GM10248 (cell line): ENCODE results near the gene ELOVL2.
A peak's percentile ranks its signal among the peaks of the same experiment; 100 is the strongest.

Source experiments
- CTCF ChIA-PET: fragments of 300-600 bp; sonication (Branson Sonifier 250); formaldehyde crosslinking; extraction: SDS; loops from one replicate; lab custom pipeline; 2021; ENCODE audit warnings: antibody characterized with exemption; lab: Yijun Ruan, JAX
- POLR2A ChIA-PET: fragments of 350-650 bp; sonication (Branson Sonifier 250); formaldehyde crosslinking; extraction: SDS; loops from one replicate; lab custom pipeline; 2020; ENCODE audit warnings: antibody characterized with exemption; lab: Yijun Ruan, JAX
- DNase-seq: peaks from one replicate; pipeline ENCODE4 v3.0.0; 2012; ENCODE audit errors: extremely low spot score
- CTCF ChIP-seq: IDR thresholded peaks from 2 replicates; pipeline ENCODE4 v1.5.1; 2012; ENCODE audit warnings: mild to moderate bottlenecking, low read depth; ENCODE audit errors: extremely low read depth, missing control alignments, control extremely low read depth

The ELOVL2 gene

GRCh38 chr6:10960171-10960570, 83.9 kb downstream of the ELOVL2 start:
- ChIA-PET CTCF (interaction anchor here (1.2 to 1.3 kb wide), 2 partner anchors 109 to 110 kb away, joined by 3 to 4 read pairs; no protein-coding TSS in a partner anchor), POLR2A (interaction anchor here (0.7 kb wide), 2 partner anchors 35 to 499 kb away, joined by 3 to 5 read pairs; no protein-coding TSS in a partner anchor)
- no peak for DNase-seq

GRCh38 chr6:10957414-10957886, 86.7 kb downstream of the ELOVL2 start:
- ChIA-PET CTCF (interaction anchor here (0.7 to 1.4 kb wide), 5 partner anchors 109 to 619 kb away, joined by 3 to 6 read pairs (median 3); no protein-coding TSS in a partner anchor), POLR2A (no interaction called here)
- DNase-seq, result no peak
- TF ChIP-seq CTCF, result no peak

More at GRCh38 chr6:10960171-10960570, 83.9 kb downstream of the ELOVL2 start:
- no peak for TF ChIP-seq CTCF

GRCh38 chr6:10956776-10957175, 87.3 kb downstream of the ELOVL2 start:
- ChIA-PET CTCF (interaction anchor here (1.0 to 1.4 kb wide), 4 partner anchors 109 to 619 kb away, joined by 3 to 6 read pairs (median 4); no protein-coding TSS in a partner anchor), POLR2A (no interaction called here)

GRCh38 chr6:10954590-10955010, 89.5 kb downstream of the ELOVL2 start:
- peak; percentile 72 for DNase-seq
- peak; percentile 94 for TF ChIP-seq CTCF
- ChIA-PET CTCF (interaction anchor here (0.6 to 3.6 kb wide), 45 partner anchors 9 to 627 kb away, joined by 3 to 79 read pairs (median 4); no protein-coding TSS in a partner anchor), POLR2A (no interaction called here)

More at GRCh38 chr6:10956776-10957175, 87.3 kb downstream of the ELOVL2 start:
- no peak for TF ChIP-seq CTCF
- DNase-seq, result no peak

- ChIA-PET POLR2A (no interaction called here), CTCF (interaction anchor here (0.6 to 4.9 kb wide), 18 partner anchors 10 to 630 kb away, joined by 3 to 40 read pairs (median 4); no protein-coding TSS in a partner anchor)
- peak; percentile 44 for TF ChIP-seq CTCF
- DNase-seq, result peak; percentile 37
Measured at GRCh38 chr6:10951675-10952282, 92.3 kb downstream of the ELOVL2 start.

- CTCF ChIA-PET, result interaction anchor here (1.3 to 4.9 kb wide), 4 partner anchors 62 to 626 kb away, joined by 7 to 40 read pairs (median 16); no protein-coding TSS in a partner anchor
Measured at GRCh38 chr6:10949579-10950490, 94.3 kb downstream of the ELOVL2 start.

More at GRCh38 chr6:10949579-10950490, 94.3 kb downstream of the ELOVL2 start:
- POLR2A ChIA-PET, result no interaction called here
- no peak for TF ChIP-seq CTCF
- no peak for DNase-seq
